Dedifferentiated amniotic fluid mesenchymal stem cell (primary cell): Measurements from ENCODE around the gene ATP2A2.
"Not testable (repeated sequence)": the region's sequence is repeated elsewhere in the genome, so short reads cannot be mapped to it uniquely, and the experiment has no call there.

Experiments
- DNase-seq: peaks from one replicate; pipeline ENCODE4 v3.0.0-alpha.2; 2016; ENCODE audit errors: extremely low spot score

Gene ATP2A2

DNA sequence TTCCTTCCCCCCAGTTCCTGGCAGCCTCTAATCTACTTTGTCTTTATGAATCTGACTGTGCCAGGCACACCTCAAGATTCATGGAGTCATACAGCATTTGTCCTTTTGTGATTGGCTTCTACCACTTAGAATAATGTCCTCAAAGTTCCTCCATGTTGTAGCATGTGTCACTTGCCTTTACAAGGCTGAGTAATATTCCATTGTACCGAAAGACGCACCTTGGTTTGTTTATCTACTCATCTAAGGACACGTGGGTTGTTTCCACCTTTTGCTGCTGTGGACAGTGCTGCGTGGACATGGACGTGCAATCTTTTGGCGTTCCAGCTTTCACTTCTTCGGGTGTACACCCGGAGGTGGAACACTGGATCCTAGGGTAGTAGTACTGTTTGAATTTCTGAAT, 88.9 kb downstream of the ATP2A2 start:
- no peak for DNase-seq

DNA sequence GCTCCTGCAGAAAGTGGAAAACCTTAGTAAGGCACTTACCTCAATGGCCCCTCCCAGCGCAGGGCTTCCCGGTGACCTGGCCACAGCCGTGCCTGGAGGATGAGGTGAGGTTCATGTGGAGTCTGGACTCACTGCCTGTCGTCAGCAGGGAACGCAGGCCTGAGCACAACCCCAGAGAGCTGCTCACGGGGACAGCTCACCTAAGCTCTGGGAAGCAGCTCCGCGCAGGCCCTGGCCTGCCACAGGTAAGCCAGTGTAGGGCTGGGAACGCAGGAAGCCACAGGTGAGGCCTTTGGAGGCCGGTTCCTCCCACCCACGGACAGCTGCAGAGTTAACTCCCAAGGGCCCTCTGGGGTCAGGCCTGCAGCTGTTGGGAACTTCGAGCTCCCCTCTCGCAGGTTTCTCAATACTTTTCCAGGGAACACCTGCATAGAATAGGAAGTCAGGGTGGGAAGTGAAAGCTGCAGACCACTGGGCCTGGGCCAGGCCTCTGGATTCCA, 89.7 kb downstream of the ATP2A2 start:
- DNase-seq: no peak

DNA sequence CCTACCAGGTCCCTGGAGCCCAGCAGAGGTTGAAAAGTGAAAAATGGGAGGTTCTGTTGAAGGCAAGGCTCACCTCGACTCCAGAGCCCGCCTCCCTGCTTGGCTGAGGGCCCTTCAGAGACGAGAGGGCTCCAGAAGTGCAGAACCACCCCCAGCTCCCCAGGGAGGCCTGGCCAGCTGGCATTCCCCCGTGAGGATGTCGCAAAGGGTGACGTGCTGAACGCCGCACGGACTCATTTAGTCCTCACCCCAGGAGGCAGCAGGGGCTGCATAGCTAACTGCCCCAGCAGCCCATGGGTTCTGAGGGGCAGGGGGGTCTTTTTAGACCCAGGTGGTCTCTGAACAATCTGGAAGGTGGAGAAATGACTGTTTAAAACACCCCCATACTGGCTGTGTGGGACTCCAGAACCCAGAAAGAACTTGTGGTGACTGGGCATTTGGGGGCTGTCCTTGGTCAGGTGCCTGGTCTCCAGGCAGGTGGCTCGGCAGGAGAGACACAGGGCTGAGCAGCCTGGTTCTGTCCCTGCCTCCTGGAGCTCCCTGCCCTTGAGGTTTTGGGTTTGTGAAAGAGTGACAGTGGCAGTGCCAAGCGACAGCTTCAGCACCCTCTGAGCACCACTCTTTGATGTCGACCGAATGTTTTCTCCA, 90.5 kb downstream of the ATP2A2 start:
- DNase-seq: no peak

DNA sequence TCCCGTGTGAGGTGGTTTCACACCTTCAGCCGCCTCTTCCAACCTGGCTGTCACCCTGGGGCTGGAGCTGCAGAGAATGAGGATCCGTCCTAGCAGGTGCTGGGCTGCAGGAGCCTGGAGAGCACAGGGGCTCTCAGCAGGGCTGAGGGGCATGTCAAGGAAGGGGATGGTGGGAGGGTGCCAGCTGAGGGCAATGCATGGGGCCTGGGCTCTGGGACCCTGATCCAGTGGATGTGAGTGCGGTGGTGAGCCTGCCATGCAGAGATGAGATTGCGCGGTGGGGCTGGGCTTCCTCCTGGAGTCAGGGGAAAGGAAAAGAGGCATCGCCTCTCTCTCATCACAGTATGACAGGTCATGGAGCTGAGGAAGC, 91.0 kb downstream of the ATP2A2 start:
- DNase-seq: no peak

DNA sequence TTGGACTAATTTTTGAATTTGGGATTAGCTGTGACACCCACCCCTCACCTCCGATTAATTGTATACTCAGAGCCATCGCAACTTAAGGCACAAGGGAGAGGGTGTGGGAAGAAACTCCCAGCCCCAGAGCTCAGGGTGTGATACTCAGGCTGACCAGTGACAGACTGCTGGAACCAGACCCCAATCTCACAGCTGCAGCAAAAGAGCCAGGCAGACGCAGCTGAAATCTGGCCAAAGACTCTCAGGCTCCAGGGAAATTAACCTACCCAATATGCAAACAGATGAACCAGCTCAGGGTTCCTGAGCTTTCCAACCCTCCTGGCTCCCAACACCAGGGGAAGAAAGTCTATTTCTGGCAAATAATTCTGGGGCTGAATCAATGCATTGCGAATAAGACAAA, 92.0 kb downstream of the ATP2A2 start:
- no peak for DNase-seq

DNA sequence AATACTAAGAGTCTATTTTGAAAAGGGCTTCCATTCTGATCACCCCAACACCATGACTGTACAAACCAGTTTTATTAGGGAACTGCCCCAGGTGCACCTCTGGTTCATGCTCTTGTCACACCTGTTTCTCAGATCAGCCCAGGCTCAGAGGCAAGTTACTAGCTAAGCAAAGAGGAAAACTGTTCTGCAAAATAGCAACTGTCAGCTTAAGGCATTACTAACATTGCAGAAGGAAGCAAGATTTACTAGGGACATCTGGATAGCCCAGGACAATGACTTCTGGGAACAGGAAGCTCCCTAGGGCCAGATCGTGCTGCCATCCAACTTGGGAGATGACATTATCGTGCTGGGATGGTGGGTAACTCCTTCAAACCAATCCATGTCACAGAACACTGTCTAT, 92.4 kb downstream of the ATP2A2 start:
- DNase-seq: no peak

DNA sequence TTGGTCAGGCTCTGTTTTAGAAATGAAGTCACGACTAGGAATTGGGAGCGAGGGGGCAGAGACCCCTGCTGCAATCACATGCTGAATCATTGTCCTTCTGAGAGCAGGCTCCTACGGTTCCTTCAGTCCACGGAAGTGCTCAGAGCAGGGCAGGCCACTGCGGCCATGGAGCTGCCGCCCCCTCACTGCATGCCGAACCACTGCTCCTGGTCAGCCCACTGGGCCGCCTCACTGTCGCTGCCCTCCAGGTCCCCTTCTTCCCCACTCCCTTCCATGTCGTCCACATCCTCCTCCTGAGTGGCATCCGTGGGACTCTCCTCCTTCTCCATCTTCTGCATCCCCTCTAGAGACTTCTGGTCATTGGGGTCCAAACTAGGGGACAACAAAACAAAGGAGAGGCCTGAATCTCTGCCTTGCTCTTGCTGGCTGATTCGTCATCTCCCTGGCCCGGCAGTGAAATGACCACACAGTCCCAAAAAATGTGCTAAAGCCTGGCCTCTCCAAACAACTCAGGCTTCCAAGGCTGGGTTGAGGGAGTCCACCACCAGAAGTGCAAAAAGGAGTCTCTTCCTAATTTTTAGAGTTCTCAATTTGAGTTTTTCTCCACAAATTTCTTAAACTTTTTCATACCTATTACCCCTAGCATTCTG, 93.0 kb downstream of the ATP2A2 start:
- no peak for DNase-seq

DNA sequence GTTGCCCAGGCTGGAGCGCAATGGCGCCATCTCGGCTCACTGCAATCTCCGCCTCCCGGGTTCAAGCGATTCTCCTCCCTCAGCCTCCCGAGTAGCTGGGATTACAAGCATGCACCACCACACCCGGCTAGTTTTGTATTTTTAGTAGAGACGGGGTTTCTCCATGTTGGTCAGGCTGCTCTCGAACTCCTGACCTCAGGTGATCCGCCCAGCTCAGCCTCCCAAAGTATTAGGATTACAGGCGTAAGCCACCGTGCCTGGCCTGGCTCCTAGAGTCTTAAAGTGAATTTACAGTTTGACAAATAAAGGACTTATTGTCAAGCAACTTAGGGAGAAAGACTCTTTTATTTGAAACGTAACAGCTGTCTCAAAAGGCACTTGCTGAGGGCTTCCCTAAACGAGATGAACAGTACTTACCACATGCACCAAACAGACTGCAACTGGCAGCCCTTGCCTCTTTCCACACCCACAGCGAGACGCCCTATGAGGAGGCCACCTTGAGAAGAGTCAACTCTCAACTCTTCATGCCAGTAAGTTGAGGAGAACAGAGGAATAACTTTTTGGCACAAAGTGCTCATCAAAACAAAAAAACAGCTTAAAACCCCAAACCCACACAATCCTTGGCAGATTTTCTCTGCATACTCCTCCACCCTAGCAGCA, 97.2 kb downstream of the ATP2A2 start:
- not testable (repeated sequence) for DNase-seq

DNA sequence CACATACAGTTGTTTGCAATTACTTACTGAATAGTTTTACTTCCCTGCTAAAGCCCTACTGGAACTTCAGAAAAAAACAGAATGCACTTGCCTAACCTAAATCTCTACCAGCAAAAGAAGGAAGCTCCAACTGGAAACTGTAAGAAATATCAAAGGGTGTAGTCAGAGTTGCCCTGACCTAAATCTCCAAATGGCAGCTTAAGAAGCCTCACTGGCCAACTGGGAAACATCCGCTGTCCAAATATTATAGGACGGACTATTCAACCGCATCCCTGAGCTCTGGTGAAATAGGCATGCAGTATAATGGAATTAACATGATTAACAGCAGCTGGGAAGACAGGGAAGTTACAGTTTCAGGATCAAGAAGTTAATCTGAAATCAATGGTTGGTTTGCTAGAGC, 98.2 kb downstream of the ATP2A2 start:
- no peak for DNase-seq

DNA sequence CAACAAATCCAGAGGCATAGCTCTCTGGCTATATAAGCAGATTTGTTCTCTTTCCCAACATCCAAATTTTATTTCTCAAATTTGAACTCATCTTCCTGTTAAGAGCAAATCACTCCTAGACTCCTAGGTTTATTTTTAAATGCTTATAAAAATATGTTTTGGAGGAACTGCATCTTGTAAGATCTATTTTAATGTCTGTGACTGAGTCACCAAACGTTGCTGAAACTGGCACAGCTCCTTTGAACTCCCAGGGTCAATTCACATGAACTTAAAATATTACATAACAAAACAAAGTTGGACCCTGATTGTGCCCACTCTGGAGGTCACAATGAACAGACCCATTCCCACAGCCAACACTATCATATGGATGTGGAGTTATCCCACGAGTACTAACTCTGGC, 98.6 kb downstream of the ATP2A2 start:
- no peak for DNase-seq

DNA sequence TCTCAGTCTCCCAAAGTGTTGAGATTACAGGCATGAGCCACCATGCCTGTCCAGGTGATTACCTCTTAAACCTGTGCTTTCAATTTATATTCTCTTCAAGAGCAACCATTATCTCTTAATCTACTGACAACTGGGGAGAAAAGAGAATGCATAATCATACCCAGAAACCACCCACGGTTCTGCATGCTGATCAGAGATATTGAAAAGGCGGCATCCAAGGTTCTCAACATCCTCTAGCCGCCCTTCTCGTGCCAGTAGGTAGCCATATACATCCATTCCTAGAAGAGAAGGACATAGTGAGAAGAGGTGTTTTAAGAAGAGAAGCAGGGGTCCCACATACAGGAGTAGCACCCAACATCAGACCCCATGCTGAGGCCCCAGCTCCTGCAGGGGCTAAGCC, 101.6 kb downstream of the ATP2A2 start:
- DNase-seq: no peak
